HG03175 (cell line): ENCODE data around the gene GALNT17.
"Not testable (repeated sequence)": the region's sequence is repeated elsewhere in the genome, so short reads cannot be mapped to it uniquely, and the experiment has no call there.

Experiments used
- ATAC-seq: cut with Tn5 transposase; IDR thresholded peaks from one replicate; pipeline ENCODE4 v1.9.1; 2021; ENCODE audit warnings: mild to moderate bottlenecking, moderate library complexity; ENCODE audit not compliant: unreplicated experiment

GALNT17 gene

GRCh38 chr7:71544816-71545215 lies 412.9 kb downstream of the GALNT17 start:
- no peak for ATAC-seq

- ATAC-seq = no peak
Measured at GRCh38 chr7:71547426-71547825, 415.5 kb downstream of the GALNT17 start.

- no peak for ATAC-seq
Measured at GRCh38 chr7:71548746-71549145, 416.8 kb downstream of the GALNT17 start.

- no peak for ATAC-seq
Measured at GRCh38 chr7:71553306-71553705, 421.4 kb downstream of the GALNT17 start.

GRCh38 chr7:71555758-71556157 lies 423.8 kb downstream of the GALNT17 start:
- no peak for ATAC-seq

- ATAC-seq = no peak
Measured at GRCh38 chr7:71558806-71559613, 427.1 kb downstream of the GALNT17 start.

GRCh38 chr7:71560354-71560995 lies 428.5 kb downstream of the GALNT17 start:
- ATAC-seq = no peak

- ATAC-seq = no peak
Measured at GRCh38 chr7:71563276-71563675, 431.3 kb downstream of the GALNT17 start.

GRCh38 chr7:71566376-71566775 lies 434.4 kb downstream of the GALNT17 start:
- no peak for ATAC-seq

- ATAC-seq = no peak
Measured at GRCh38 chr7:71566991-71567390, 435.0 kb downstream of the GALNT17 start.

GRCh38 chr7:71574153-71574860 lies 442.4 kb downstream of the GALNT17 start:
- ATAC-seq = no peak

- ATAC-seq = no peak
Measured at GRCh38 chr7:71580027-71580426, 448.1 kb downstream of the GALNT17 start.

- ATAC-seq = no peak
Measured at GRCh38 chr7:71584256-71584655, 452.3 kb downstream of the GALNT17 start.

- ATAC-seq = no peak
Measured at GRCh38 chr7:71591876-71592275, 459.9 kb downstream of the GALNT17 start.

GRCh38 chr7:71592388-71592787 lies 460.4 kb downstream of the GALNT17 start:
- ATAC-seq = not testable (repeated sequence)

- ATAC-seq = no peak
Measured at GRCh38 chr7:71594736-71595135, 462.8 kb downstream of the GALNT17 start.

- no peak for ATAC-seq
Measured at GRCh38 chr7:71595176-71595575, 463.2 kb downstream of the GALNT17 start.

- ATAC-seq = no peak
Measured at GRCh38 chr7:71598553-71598952, 466.6 kb downstream of the GALNT17 start.

- ATAC-seq = no peak
Measured at GRCh38 chr7:71601851-71602250, 469.9 kb downstream of the GALNT17 start.

GRCh38 chr7:71604818-71605414 lies 473.0 kb downstream of the GALNT17 start:
- ATAC-seq = no peak

- ATAC-seq = no peak
Measured at GRCh38 chr7:71611986-71612385, 480.0 kb downstream of the GALNT17 start.
